ENCODE data around the gene CAMK2D.

DNA sequence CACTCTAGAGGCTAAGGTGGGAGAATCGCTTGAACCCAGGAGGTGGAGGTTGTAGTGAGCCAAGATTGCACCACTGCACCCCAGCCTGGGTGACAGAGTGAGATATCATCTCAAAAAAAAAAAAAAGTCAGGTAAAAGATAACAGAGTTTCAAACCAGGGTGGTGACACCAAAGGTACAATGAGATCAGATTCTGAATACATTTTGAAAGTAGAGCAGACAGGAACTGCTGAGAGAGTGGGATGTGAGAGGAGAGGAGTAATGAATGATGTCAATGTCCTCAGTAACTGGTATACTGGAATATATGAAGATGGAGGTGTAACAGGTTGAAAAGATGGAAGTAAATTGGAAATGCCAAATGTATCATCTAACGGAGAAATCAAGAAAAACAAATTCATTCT lies 135.6 kb downstream of the CAMK2D start:
- TF ChIP-seq POLR2A (IDR thresholded peaks at IDR 0.05; ENCODE audit: low read length) (no peak), GATA1 (IDR thresholded peaks at IDR 0.05; ENCODE audit: low read depth, low read length) (no peak)

Data from erythroblast (primary cell).